Fibroblast of the conjunctiva (primary cell): ENCODE measurements around the gene HIVEP2.

Experiments
- DNase-seq: peaks from one replicate; pipeline ENCODE4 v3.0.0-alpha.2; 2010; ENCODE audit warnings: low read depth

The HIVEP2 gene

GRCh38 chr6:142773859-142774648, 170.9 kb downstream of the HIVEP2 start:
- no peak for DNase-seq

- DNase-seq: no peak
Observed at GRCh38 chr6:142773324-142773723, 171.7 kb downstream of the HIVEP2 start.

- no peak for DNase-seq
Observed at GRCh38 chr6:142771162-142771561, 173.8 kb downstream of the HIVEP2 start.

DNA sequence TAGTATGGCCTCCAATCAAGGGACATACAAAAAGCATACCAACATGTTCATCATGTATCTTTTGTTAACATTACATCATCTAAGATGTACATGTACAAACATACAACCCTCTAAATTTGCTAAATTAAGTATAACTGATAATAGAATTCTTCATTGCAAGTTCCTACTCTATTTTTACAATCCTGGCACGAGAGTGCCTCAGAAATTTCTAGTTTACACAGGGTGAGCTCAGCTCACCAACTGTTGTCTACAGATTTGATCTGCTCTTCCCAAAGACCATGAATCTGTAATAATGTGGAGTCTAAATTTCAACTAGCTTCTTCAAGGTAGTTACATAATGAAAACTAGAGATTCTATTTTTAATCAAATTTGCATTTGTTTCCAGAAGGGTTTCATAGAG, 179.7 kb downstream of the HIVEP2 start:
- DNase-seq: no peak

- DNase-seq: no peak
Observed at GRCh38 chr6:142764311-142764710, 180.7 kb downstream of the HIVEP2 start.

DNA sequence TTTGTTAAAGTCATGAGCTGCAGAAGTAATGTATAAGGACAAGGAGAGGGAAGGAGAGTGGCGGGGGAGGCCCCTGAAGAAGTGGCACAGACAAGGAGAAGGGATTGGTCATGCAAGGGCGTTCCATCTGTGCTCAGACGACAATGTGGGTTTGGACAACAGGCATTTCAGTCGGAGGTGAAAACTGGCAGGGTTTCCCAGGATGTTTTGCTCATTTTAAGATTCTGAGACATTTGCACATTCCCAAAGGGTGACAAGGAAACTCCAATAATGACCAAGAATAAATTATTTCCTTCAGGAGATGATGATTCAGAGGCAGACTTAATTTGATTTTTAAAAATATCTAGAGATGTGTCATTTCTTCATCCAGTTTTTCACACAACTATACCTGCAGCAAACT, 181.8 kb downstream of the HIVEP2 start:
- no peak for DNase-seq

DNA sequence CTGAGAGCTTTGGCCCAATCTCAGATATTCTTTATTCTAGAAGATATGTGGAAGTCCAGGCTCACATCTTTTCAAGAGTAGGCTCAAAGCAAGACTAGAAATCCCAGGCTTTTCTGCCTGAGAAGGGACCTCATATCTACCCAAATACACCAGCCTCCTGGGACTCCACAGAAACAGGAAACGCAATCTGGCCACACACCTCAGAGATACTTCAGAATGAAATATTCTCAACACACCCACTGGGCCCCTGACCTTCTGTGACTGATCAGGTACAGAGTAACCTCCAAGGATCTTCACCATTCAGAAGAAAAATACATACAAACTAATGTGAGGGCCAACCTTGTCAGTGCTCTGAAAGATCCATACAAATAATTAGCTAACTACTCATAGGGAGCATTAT, 183.2 kb downstream of the HIVEP2 start:
- DNase-seq: no peak

GRCh38 chr6:142760152-142760551, 184.8 kb downstream of the HIVEP2 start:
- no peak for DNase-seq

DNA sequence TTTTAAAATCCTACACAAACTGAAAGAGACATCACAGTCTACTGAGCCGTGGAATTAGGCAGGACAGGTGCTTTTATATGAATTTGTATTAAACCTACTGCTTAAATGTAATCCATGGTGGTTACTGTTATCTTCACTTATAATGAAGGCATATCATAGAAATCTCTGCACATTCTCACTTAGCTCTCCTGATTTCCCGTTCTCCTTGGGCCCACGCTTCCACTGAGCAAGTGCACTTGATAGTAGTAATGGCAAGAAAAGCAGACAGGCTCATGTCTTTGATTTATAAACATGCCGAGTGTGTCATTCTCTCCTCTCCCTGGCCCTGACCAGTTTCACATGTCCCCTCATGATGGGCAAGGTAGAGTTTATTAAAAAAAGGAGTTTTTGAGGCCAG, 186.3 kb downstream of the HIVEP2 start:
- no peak for DNase-seq

DNA sequence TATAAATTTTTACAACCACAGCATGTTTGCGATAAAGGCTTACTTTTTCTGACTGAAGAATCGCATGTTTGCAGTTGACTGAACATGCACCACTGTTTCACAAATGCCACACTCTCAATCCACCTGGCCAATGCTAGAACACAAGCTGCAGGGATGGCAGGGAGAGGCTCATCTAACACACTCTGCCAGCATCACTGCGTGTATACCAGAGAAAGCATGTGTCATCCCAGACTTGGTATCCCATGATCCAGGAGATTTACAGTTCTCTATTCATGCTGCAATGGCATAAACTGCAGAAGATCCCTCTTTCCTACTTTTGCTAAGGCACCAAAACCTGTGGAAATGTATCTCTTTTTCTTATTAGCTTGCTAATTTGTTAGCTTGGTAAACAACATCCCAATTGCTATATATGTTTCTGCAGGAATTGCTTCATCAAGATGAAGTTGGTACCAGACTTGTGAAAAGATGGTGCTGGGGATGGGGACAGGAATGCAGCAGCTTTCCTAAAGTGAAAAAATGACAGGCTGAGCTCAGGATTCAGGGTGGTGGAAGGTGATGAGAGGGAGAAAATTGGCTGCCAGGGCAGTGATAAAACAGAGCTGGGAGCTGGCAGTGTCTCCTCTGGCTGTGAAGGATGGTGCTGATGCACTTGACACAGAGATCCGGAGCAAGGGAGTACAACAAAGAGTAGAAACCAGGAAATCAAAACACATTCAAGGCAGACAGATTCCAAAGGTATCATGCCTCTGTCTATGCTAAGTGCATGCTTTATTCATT, 186.9 kb downstream of the HIVEP2 start:
- no peak for DNase-seq

GRCh38 chr6:142756215-142756630, 188.8 kb downstream of the HIVEP2 start:
- DNase-seq: no peak

DNA sequence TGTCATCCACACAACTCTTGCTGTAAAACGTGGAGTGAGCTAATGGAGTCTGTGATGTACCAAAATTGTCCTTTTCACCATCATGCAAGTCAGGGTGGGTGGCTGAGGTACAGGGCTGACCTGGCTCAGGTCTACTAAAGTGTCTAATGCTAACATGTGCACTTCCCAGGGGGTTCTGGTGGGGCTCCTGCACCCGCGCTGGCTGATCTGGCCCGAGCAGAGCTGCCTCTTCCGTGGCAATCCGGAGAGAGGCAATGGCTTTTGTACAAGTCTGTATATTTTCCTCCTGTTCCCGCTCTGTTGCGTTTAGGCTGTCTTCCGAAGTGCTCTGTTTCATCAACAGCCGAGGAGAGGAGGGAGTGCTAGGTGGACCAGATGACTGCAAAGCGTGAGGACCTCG, 191.8 kb downstream of the HIVEP2 start:
- DNase-seq: no peak

GRCh38 chr6:142752348-142752747, 192.6 kb downstream of the HIVEP2 start:
- no peak for DNase-seq

DNA sequence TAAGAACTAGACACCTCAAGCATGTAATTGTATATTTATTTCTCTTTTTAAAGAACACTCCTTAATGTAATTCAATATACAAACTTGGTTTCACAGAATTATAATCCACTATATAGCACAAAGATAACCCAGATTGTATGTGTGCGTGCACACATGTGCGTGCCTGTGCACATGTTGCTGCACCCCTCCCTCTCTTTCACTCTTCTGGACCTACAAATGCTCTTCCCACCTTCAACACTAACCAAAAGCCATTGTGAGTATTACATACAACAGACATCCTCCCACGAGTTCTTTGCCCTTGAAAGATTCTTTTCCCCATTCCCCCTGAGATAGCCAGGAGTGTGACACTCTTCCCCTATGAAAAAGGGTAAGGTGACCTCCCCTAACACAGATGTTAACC, 193.5 kb downstream of the HIVEP2 start:
- DNase-seq: no peak

GRCh38 chr6:142750998-142751397, 194.0 kb downstream of the HIVEP2 start:
- no peak for DNase-seq

- no peak for DNase-seq
Observed at GRCh38 chr6:142749556-142749955, 195.4 kb downstream of the HIVEP2 start.

- no peak for DNase-seq
Observed at GRCh38 chr6:142746524-142746923, 198.5 kb downstream of the HIVEP2 start.

DNA sequence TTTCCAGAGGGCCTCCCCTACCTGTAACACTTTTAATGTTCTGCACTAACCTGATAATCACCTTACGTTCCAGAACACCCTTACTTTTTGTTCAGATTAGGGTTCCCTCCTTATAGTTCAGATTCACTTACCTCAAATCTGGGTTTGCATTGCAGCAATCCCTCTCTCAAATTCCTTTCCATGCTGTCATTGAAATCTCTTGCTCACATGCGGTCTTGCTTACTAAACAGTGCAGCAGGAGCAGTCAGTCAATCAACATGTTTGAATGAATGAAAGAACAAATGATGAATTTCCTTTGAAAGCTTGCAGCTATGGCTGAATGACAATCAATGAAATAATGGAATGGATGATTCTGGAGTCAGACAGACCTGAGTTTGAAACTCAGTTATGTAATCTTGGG, 200.1 kb downstream of the HIVEP2 start:
- DNase-seq: no peak

DNA sequence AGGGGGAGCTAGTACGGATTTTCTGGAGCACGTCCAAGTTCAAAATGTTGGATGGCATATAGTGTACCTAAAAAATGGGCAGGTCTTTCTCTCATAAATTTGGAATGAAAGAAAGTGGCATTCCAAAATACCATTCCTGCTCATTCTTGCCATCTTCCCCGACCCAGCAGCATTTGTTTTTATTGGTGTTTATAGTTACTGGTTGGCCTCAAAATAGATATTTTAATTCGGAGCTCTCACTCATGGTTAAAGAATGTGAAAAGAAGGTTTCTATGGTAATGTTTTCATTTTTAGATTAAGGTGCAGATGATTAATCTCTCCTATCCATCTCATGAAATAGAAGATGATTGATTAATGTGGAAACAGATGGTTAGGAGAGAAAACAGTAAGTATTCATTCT, 204.5 kb downstream of the HIVEP2 start:
- no peak for DNase-seq

GRCh38 chr6:142738731-142739130, 206.2 kb downstream of the HIVEP2 start:
- no peak for DNase-seq

DNA sequence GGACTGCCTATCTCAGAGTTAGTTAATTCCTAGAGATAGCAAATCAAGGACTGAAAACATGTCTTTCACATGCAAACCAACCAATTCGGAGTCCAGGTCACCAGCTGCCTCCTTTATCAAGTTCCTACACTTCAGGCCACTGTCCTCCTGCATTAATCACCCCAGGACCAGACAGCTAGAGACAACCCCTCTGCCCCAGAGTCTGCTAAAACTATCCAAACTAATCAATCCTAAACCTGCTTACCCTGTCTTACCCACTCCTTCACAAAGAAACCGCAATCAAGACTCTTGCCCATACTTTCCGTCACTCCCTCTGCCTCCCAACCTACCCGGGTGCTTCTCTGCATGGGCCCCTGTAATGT, 207.0 kb downstream of the HIVEP2 start:
- no peak for DNase-seq

- DNase-seq: peak; percentile 67
Observed at GRCh38 chr6:142737368-142738034, 207.5 kb downstream of the HIVEP2 start.

- no peak for DNase-seq
Observed at GRCh38 chr6:142735204-142735603, 209.8 kb downstream of the HIVEP2 start.
